Measurements from ENCODE around the gene POU6F2.

DNA sequence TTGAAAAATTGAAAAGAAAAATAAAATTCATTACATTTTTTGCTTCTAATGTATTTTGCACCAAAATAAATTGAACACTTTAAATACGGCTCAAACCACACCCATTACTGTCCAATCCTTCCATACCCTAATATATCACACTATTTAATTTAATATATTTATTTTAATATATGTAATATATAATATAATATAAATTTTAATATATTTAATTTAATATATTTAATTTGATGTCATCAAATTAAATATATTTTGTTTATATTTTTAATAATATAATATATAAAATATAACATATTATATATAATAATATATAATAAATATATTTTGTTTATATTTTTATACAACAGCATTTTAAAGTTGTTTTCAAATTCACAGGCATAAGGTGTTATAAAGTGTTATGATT lies 15.7 kb upstream of the POU6F2 start:
- TF ChIP-seq CTCF (IDR thresholded peaks at IDR 0.05), result no peak
- no peak for TF ChIP-seq POLR2AphosphoS5 (IDR thresholded peaks at IDR 0.05)

Data from breast epithelium (tissue), 3 donors.